Keratinocyte (primary cell): ENCODE data around the gene ZNF778. TPM values are rescaled to one million over a fixed set of nuclear protein-coding genes. Genes with fewer than 3 reads are reported as not detected.

Experiments used
- DNase-seq: peaks from one replicate; pipeline ENCODE4 v3.0.0-alpha.2; 2011; ENCODE audit warnings: low read depth, missing footprints, low spot score
- FAIRE-seq: peaks from 2 replicates; lab custom pipeline; 2011; peaks lifted over from hg19 to GRCh38; lab: Jason Lieb, UNC
- H2AFZ ChIP-seq: 2 replicates; pipeline ENCODE4 v1.6.0; 2012; ENCODE audit warnings: low read length, control low read depth, inconsistent platforms; ENCODE audit not compliant: control insufficient read depth
- H3K27ac ChIP-seq: 2 replicates; pipeline ENCODE4 v1.5.1; 2011; ENCODE audit warnings: low read length; ENCODE audit not compliant: control insufficient read depth, insufficient read depth
- H3K27me3 ChIP-seq: 3 replicates; pipeline ENCODE4 v1.6.0; 2011; ENCODE audit warnings: low read length; ENCODE audit not compliant: control insufficient read depth, insufficient read depth; ENCODE audit errors: extremely low read depth
- H3K36me3 ChIP-seq, 2 experiments: 2 replicates in 1 of 2; 3 replicates in 1 of 2; pipeline ENCODE4 v1.5.1; 2011; ENCODE audit warnings: low read length in 2 of 2, mild to moderate bottlenecking in 1 of 2; ENCODE audit not compliant: control insufficient read depth in 2 of 2, insufficient read depth in 2 of 2; ENCODE audit errors: extremely low read depth in 1 of 2
- H3K4me1 ChIP-seq: 3 replicates; pipeline ENCODE4 v1.5.1; 2011; ENCODE audit warnings: low read length; ENCODE audit not compliant: control insufficient read depth, insufficient read depth; ENCODE audit errors: extremely low read depth
- H3K4me2 ChIP-seq: 3 replicates; pipeline ENCODE4 v1.6.0; 2011; ENCODE audit warnings: low read depth, low read length; ENCODE audit not compliant: control insufficient read depth, insufficient read depth; ENCODE audit errors: extremely low read depth
- H3K4me3 ChIP-seq, 3 experiments: fragments of 200-600 bp in 1 of 3; sonication (generic) in 1 of 3; 2 replicates in 2 of 3; 3 replicates in 1 of 3; pipeline ENCODE4 v1.5.1; 2011 to 2016; ENCODE audit warnings: low read length in 3 of 3, mild to moderate bottlenecking in 3 of 3, control low read depth in 2 of 3, inconsistent platforms in 1 of 3, low read depth in 1 of 3, mixed read lengths in 1 of 3, mixed run types in 1 of 3, moderate library complexity in 1 of 3; ENCODE audit not compliant: control insufficient read depth in 2 of 3, insufficient read depth in 2 of 3; ENCODE audit errors: extremely low read depth in 1 of 3
- H3K79me2 ChIP-seq: 2 replicates; pipeline ENCODE4 v1.6.0; 2012; ENCODE audit warnings: low read length; ENCODE audit not compliant: control insufficient read depth, insufficient read depth
- H3K9ac ChIP-seq: 3 replicates; pipeline ENCODE4 v1.6.0; 2011; ENCODE audit warnings: low read length; ENCODE audit not compliant: control insufficient read depth, insufficient read depth; ENCODE audit errors: extremely low read depth
- H3K9me1 ChIP-seq: 3 replicates; pipeline ENCODE4 v1.6.0; 2011; ENCODE audit warnings: low read length; ENCODE audit not compliant: control insufficient read depth, insufficient read depth; ENCODE audit errors: extremely low read depth
- H3K9me3 ChIP-seq: 2 replicates; pipeline ENCODE4 v1.5.1; 2012; ENCODE audit warnings: low read depth, low read length; ENCODE audit not compliant: control insufficient read depth
- H4K20me1 ChIP-seq: 3 replicates; pipeline ENCODE4 v1.6.0; 2011; ENCODE audit warnings: low read length; ENCODE audit not compliant: control insufficient read depth, insufficient read depth; ENCODE audit errors: extremely low read depth
- EZH2 ChIP-seq: IDR thresholded peaks from one replicate; pipeline ENCODE4 v1.6.1; 2012; ENCODE audit warnings: inconsistent platforms, mild to moderate bottlenecking, low read length, moderate library complexity
- dilution Hi-C: fragments of 300-500 bp; cut with MboI; formaldehyde crosslinking; loops from one replicate; pipeline ENCODE4 v1.7.0; 2020; ENCODE audit warnings: low sequenced_read_pairs; ENCODE audit not compliant: extremely low pct_ligation_motif_present
- polyA plus RNA-seq, 5 experiments: library from polyadenylated mRNA; depleted of rRNA in 3 of 5; stranded (reverse) in 3 of 5; stranded (forward) in 1 of 5; unstranded in 1 of 5; fragments of >200 nt; gene quantifications; 1 replicate in 1 of 5; 2 replicates in 3 of 5; 3 replicates in 1 of 5; pipeline versions ENCODE4 v1.2.1 to v1.2.3, GENCODE V29; 2011 to 2012; ENCODE audit warnings: missing spikeins in 2 of 5, low read depth in 1 of 5, low replicate concordance in 1 of 5
- TF ChIP-seq, protein P1 (sequence below), 3 experiments: IDR thresholded peaks in 1 of 3; conservative IDR thresholded peaks in 1 of 3; optimal IDR thresholded peaks in 1 of 3; 2 replicates in 2 of 3; 3 replicates in 1 of 3; pipeline versions ENCODE3 to v1.5.1; 2011; ENCODE audit warnings: low read length in 3 of 3, mild to moderate bottlenecking in 3 of 3, moderate library complexity in 2 of 3, control low read depth in 1 of 3, inconsistent platforms in 1 of 3; ENCODE audit not compliant: insufficient read depth in 2 of 3; ENCODE audit errors: extremely low read depth in 1 of 3

ZNF778 gene
- polyA plus RNA-seq, 1 donor (not counting 4 experiments of a cell fraction or from before 2014, with no cell fraction given): 6.2 TPM

DNA sequence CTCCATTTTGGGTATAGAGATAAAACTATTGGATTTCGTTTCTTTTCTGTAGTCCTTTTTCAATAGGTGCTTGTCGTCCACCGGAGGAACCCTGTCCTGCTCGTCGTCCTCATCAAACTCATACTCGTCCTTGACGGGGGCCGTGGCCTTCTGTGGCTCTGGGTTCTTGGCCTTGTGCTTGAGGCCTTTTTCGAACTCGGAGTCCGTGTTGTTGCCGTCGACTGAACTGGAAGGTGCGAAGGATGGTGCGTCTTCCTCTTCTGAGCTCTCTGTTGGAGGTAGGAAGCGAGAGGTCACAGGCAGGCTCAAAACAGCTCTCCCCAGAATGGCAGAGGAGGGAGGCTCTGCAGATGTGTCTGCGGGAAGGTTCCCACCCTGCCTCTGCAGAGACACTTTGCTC is 67.9 kb downstream of the ZNF778 start:
- Histone ChIP-seq H3K4me3 (no peak overlapping the region), H3K27ac (no peak overlapping the region), H3K4me1 (no peaks in the 10 kb centered on the region), H3K36me3 (peaks cover 55 to 56% of the 10 kb centered on the region in 2 experiments), H2AFZ (no peak overlapping the region), H3K9me1 (no peaks in the 10 kb centered on the region), H3K9me3 (no peaks in the 10 kb centered on the region), H3K79me2 (peaks cover 6% of the 10 kb centered on the region), H3K27me3 (no peaks in the 10 kb centered on the region), H4K20me1 (no peaks in the 10 kb centered on the region), H3K4me2 (no peak overlapping the region), H3K9ac (no peak overlapping the region)
- FAIRE-seq (no peak), DNase-seq (no peak)
- dilution Hi-C loops: no loop called here
- TF ChIP-seq, protein P1, sequence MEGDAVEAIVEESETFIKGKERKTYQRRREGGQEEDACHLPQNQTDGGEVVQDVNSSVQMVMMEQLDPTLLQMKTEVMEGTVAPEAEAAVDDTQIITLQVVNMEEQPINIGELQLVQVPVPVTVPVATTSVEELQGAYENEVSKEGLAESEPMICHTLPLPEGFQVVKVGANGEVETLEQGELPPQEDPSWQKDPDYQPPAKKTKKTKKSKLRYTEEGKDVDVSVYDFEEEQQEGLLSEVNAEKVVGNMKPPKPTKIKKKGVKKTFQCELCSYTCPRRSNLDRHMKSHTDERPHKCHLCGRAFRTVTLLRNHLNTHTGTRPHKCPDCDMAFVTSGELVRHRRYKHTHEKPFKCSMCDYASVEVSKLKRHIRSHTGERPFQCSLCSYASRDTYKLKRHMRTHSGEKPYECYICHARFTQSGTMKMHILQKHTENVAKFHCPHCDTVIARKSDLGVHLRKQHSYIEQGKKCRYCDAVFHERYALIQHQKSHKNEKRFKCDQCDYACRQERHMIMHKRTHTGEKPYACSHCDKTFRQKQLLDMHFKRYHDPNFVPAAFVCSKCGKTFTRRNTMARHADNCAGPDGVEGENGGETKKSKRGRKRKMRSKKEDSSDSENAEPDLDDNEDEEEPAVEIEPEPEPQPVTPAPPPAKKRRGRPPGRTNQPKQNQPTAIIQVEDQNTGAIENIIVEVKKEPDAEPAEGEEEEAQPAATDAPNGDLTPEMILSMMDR (optimal IDR thresholded peaks at IDR 0.05 in 1 of 3, IDR thresholded peaks at IDR 0.05 in 1 of 3, conservative IDR thresholded peaks at IDR 0.05 in 1 of 3; ENCODE audit: extremely low read depth in 1 of 3, insufficient read depth in 2 of 3, low read length in 3 of 3): no peak
- TF ChIP-seq EZH2: no peak

DNA sequence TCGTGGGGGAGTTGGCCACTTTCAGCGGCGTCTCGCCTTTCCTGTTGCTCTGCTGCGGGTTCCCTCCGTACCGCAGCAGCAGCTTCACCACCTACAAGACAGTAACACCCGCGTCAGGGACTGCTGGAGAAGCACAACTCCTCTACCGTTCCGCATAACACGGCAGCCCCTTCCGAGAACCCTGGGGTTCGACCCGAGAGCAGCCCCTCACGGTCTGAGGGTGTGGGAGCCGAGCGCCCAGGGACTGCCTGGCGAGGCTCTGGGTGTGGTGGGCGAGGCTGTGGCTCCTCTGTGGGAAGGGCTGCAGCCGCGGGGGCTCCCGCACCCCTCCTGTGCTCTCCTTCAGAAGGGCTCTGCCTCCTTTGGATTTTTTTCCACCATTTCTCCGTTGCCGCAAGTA is 68.6 kb downstream of the ZNF778 start:
- H3K4me2 ChIP-seq: no peak overlapping the region
- H3K27me3 ChIP-seq: no peaks in the 10 kb centered on the region
- no peak overlapping the region for H3K27ac ChIP-seq
- no peaks in the 10 kb centered on the region for H3K9me3 ChIP-seq
- no peak for TF ChIP-seq EZH2
- TF ChIP-seq, protein P1 (optimal IDR thresholded peaks at IDR 0.05 in 1 of 3, IDR thresholded peaks at IDR 0.05 in 1 of 3, conservative IDR thresholded peaks at IDR 0.05 in 1 of 3; ENCODE audit: extremely low read depth in 1 of 3, insufficient read depth in 2 of 3, low read length in 3 of 3): no peak
- dilution Hi-C loops: no loop called here
- peaks cover 8% of the 10 kb centered on the region for H3K79me2 ChIP-seq
- no peaks in the 10 kb centered on the region for H3K4me1 ChIP-seq
- no peak overlapping the region for H2AFZ ChIP-seq
- no peaks in the 10 kb centered on the region for H3K9me1 ChIP-seq
- DNase-seq (no peak), FAIRE-seq (no peak)
- H3K36me3 ChIP-seq: peaks cover 54 to 55% of the 10 kb centered on the region in 2 experiments
- no peak overlapping the region for H3K4me3 ChIP-seq
- H3K9ac ChIP-seq: no peak overlapping the region
- peaks cover under 1% of the 10 kb centered on the region for H4K20me1 ChIP-seq

Other genes with a start within 250 kb of the ZNF778 start
- gene CBFA2T3, start 240.5 kb upstream of the ZNF778 start, polyA plus RNA-seq: 0.08 to 0.24 TPM (median 0.18 TPM) in 3 replicates
- 9.8 to 13.4 TPM (median 11.2 TPM) in 3 replicates for gene ACSF3, start 123.9 kb upstream of the ZNF778 start, polyA plus RNA-seq
- gene CDH15, start 46.0 kb upstream of the ZNF778 start, polyA plus RNA-seq: not detected in 3 replicates
- gene SLC22A31, start 17.2 kb upstream of the ZNF778 start, polyA plus RNA-seq: 0.05 TPM in 1 of 3 replicates, not detected in the others